Measurements from ENCODE around the gene ANKRD11.
A peak's percentile ranks its signal among the peaks of the same experiment; 100 is the strongest.

Gene ANKRD11

GRCh38 chr16:89484923-89485679 lies 5.3 kb downstream of the ANKRD11 start:
- no peaks in the 10 kb centered on the region for H3K9me3 ChIP-seq (ENCODE audit: control insufficient read depth, low read length)
- H3K4me1 ChIP-seq: peaks cover 17% of the 10 kb centered on the region
- H3K4me3 ChIP-seq (ENCODE audit: low read depth, low read length): no peak overlapping the region
- H2AFZ ChIP-seq: no peak overlapping the region
- no peaks in the 10 kb centered on the region for H3K36me3 ChIP-seq (ENCODE audit: control insufficient read depth, insufficient read depth, low read length)
- TF ChIP-seq, protein P1, sequence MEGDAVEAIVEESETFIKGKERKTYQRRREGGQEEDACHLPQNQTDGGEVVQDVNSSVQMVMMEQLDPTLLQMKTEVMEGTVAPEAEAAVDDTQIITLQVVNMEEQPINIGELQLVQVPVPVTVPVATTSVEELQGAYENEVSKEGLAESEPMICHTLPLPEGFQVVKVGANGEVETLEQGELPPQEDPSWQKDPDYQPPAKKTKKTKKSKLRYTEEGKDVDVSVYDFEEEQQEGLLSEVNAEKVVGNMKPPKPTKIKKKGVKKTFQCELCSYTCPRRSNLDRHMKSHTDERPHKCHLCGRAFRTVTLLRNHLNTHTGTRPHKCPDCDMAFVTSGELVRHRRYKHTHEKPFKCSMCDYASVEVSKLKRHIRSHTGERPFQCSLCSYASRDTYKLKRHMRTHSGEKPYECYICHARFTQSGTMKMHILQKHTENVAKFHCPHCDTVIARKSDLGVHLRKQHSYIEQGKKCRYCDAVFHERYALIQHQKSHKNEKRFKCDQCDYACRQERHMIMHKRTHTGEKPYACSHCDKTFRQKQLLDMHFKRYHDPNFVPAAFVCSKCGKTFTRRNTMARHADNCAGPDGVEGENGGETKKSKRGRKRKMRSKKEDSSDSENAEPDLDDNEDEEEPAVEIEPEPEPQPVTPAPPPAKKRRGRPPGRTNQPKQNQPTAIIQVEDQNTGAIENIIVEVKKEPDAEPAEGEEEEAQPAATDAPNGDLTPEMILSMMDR (IDR thresholded peaks at IDR 0.05): no peak
- H3K27me3 ChIP-seq (ENCODE audit: control insufficient read depth, insufficient read depth, low read length): no peaks in the 10 kb centered on the region
- peaks cover 66% of the 10 kb centered on the region for H3K79me2 ChIP-seq
- no peak overlapping the region for H3K27ac ChIP-seq
- no peak overlapping the region for H3K4me2 ChIP-seq (ENCODE audit: low read length)
- no peak overlapping the region for H3K9ac ChIP-seq

DNA sequence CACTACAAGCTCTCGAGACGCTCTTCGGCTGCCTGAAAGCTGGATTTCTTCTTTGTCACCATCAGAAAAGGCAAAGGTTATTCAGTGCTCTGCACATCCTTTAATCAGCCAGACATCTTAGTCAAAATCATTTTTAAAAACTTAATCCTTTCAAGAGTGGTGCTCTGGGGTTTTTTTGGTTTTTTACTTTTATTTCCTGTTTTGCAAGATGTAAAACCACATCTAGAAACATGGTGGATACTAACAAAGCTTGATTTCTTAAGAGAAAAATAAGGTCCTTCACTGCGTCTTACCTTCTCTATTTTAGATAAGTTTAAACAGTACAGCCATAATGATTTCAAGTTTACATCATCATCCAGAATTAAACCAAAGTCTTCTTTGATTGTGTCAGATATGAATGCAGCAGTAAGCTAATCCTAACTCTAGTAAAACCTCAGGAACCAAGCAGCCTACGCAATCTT lies 6.3 kb downstream of the ANKRD11 start:
- TF ChIP-seq, protein P1 (IDR thresholded peaks at IDR 0.05): no peak
- H3K9me3 ChIP-seq (ENCODE audit: control insufficient read depth, low read length): no peaks in the 10 kb centered on the region
- H3K36me3 ChIP-seq (ENCODE audit: control insufficient read depth, insufficient read depth, low read length): no peaks in the 10 kb centered on the region
- H3K4me1 ChIP-seq: peaks cover 17% of the 10 kb centered on the region
- H3K4me2 ChIP-seq (ENCODE audit: low read length): no peak overlapping the region
- peaks cover 74% of the 10 kb centered on the region for H3K79me2 ChIP-seq
- H2AFZ ChIP-seq: no peak overlapping the region
- no peak overlapping the region for H3K27ac ChIP-seq
- no peaks in the 10 kb centered on the region for H3K27me3 ChIP-seq (ENCODE audit: control insufficient read depth, insufficient read depth, low read length)
- no peak overlapping the region for H3K9ac ChIP-seq
- H3K4me3 ChIP-seq (ENCODE audit: low read depth, low read length): no peak overlapping the region

DNA sequence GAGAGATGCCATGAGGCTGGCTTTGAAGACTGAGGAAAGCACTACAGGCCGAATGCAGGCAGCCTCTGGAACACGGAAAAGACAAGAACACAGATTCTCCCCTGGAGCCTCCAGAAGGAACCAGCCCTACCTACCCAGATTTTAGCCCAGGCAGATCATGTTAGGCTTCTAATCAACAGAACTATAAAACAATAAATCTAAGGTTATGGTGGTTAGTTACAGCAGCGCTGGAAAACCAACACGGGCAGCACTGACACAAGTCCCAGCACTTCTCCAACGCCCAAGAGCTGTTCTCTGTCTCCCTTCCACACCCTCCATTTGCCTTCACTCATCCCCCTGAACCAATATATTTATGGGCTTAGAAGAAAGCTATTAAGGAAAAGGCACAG lies 7.5 kb downstream of the ANKRD11 start:
- TF ChIP-seq, protein P1 (IDR thresholded peaks at IDR 0.05): no peak
- Histone ChIP-seq H3K9ac (no peak overlapping the region), H3K4me3 (ENCODE audit: low read depth, low read length) (no peak overlapping the region), H2AFZ (no peak overlapping the region), H3K4me2 (ENCODE audit: low read length) (no peak overlapping the region), H3K36me3 (ENCODE audit: control insufficient read depth, insufficient read depth, low read length) (no peaks in the 10 kb centered on the region), H3K27ac (peak overlapping the region; percentile 10), H3K79me2 (peaks cover 78% of the 10 kb centered on the region), H3K27me3 (ENCODE audit: control insufficient read depth, insufficient read depth, low read length) (no peaks in the 10 kb centered on the region), H3K9me3 (ENCODE audit: control insufficient read depth, low read length) (no peaks in the 10 kb centered on the region), H3K4me1 (peaks cover 17% of the 10 kb centered on the region)

DNA sequence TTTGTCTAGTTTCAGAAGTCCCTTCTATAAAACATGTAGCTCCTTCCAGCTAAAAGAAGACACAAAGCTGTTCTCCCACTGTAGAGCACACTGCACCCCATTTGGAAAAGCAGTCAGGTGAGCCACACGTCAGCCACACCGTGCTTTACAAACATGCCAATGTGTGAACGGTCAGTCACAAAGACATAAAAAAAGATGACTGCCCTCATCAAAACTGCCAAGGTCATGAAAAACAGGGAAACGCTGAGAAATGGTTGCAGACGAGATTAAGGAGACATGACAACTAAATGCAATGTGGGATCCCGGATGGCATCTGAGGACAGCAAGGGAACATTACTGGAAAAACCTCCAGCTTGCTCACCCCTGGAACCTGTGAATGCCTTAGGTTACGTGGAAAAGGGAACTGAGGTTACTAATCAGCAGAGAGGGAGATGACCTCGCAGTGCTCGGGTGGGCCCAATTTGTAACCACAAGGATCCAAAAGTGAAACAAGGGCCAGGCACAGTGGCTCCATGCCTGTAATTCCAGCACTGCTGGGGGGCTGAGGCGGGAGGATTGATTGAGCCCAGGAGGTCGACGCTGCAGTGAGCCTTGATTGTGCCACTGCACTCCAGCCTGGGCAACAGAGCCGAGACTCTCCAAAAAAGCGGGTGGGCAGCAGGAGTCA lies 8.1 kb downstream of the ANKRD11 start:
- no peaks in the 10 kb centered on the region for H3K27me3 ChIP-seq (ENCODE audit: control insufficient read depth, insufficient read depth, low read length)
- H3K4me3 ChIP-seq (ENCODE audit: low read depth, low read length): no peak overlapping the region
- H3K79me2 ChIP-seq: peaks cover 80% of the 10 kb centered on the region
- H3K4me2 ChIP-seq (ENCODE audit: low read length): no peak overlapping the region
- peaks cover 17% of the 10 kb centered on the region for H3K4me1 ChIP-seq
- H2AFZ ChIP-seq: no peak overlapping the region
- peak overlapping the region; percentile 10 for H3K27ac ChIP-seq
- TF ChIP-seq, protein P1 (IDR thresholded peaks at IDR 0.05): no peak
- H3K9me3 ChIP-seq (ENCODE audit: control insufficient read depth, low read length): no peaks in the 10 kb centered on the region
- no peaks in the 10 kb centered on the region for H3K36me3 ChIP-seq (ENCODE audit: control insufficient read depth, insufficient read depth, low read length)
- H3K9ac ChIP-seq: no peak overlapping the region

All from parathyroid adenoma (tissue), 2 donors.